Measurements from ENCODE around the gene EEF1A2.

GRCh38 chr20:63534427-63534830 is 35.5 kb upstream of the EEF1A2 start:
- TF ChIP-seq CTCF (IDR thresholded peaks at IDR 0.05; ENCODE audit: low read depth, low read length, poor library complexity, severe bottlenecking) (no peak), EZH2phosphoT487 (IDR thresholded peaks at IDR 0.05; ENCODE audit: borderline replicate concordance, low read length) (no peak)
